HS-5 (cell line): ENCODE data around the gene DIDO1.
"Not testable (repeated sequence)": the region's sequence is repeated elsewhere in the genome, so short reads cannot be mapped to it uniquely, and the experiment has no call there.

ENCODE experiments used
- DNase-seq: peaks from one replicate; pipeline ENCODE4 v3.0.0-alpha.2; 2012; ENCODE audit warnings: low read depth

DIDO1 gene

DNA sequence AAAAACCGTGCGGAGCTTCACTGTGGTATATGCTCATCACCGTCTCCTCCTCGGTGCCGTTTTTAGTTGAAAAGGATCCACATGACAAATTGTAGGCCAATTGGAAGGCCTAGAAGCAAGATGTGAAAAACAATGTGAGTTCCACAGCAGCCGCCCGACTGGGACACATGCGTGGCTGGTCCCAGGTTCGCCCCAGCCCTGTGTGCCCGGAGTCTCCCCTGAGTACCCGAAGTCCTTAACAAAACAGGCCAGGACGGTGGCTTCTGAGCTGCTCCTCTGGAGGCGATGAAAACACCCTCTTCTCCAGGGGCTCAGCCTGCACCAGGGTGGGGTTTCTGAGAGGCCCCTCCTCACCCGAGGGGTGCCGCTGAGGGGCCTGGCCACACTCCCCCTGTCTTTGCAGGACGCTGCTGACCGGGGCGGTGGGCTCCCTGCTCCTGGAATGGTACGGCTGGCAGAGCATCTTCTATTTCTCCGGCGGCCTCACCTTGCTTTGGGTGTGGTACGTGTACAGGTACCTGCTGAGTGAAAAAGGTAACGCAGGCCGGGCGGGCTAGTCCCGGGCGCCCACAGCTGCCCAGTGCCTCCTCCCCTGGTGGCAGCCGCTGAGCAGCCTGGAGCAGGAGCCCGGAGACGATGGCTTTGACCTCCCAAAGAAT lies 36.0 kb upstream of the DIDO1 start:
- no peak for DNase-seq

DNA sequence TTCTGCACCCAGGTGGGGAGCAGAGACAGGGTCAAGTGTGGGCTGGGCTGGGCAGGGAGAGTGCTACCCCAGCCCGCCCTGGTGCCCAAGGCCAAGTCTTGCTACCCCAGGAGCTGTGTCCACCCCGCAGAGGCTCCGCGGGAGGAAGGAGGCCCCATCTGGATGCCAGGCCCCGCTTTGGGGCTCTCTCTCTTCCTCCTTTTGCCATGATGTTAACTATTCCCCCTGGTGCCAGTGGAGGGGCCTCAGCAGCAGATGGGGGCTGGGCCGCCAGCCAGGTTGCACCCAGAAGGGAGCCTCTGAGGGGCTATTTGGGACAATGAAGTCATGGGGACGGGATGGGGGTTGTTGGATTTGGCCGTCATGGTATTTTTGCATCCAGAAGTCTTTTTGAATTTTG lies 35.5 kb upstream of the DIDO1 start:
- no peak for DNase-seq

DNA sequence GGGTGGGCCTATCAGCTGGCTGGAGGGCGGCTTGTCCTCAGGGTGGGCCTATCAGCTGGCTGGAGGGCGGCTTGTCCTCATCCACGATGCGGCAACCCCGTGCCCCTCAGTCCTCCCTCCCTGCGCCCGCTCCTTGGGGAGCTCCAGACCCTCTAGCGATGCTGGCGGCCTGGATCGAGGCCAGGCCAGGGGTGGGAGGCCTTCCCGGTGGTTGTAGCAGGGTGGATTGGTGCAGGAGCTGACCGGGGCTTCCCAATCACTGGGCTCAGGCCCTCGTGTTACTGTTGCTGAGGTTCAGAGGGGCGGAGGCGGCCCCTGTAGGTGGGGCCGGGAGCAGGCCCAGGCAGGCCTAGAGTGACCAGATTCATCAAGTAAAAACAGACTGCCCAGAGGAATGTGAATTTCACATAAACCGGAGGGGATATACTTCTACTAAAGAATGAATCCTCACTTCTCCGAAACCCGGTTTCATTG lies 35.0 kb upstream of the DIDO1 start:
- no peak for DNase-seq

DNA sequence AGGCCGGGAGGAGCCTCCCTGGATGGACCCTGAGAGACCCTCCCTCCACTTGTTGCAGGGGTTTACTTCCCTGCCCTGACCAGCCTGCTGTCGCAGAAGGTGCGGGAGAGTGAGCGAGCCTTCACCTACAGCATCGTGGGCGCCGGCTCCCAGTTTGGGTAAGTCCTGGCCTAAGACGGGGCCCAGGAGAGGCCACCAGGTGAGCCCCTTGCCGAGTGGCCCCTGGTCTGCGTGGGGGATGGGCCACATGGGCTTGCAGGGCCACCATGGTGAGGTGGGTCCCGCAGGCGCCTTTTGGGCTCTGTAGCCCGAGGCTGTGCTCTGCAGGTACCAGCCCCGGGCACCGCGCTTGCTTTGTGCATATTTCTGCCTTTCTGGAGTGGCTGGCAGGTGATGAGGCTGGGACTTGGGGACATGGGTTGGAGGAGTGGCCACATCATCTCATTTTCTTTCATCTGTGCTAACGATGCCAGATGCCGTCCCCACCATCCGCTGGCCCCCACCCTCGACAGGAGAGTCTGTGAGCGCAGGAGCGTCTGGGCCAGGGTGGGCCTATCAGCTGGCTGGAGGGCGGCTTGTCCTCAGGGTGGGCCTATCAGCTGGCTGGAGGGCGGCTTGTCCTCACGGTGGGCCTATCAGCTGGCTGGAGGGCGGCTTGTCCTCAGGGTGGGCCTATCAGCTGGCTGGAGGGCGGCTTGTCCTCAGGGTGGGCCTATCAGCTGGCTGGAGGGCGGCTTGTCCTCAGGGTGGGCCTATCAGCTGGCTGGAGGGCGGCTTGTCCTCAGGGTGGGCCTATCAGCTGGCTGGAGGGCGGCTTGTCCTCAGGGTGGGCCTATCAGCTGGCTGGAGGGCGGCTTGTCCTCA lies 34.4 kb upstream of the DIDO1 start:
- DNase-seq, result not testable (repeated sequence)

DNA sequence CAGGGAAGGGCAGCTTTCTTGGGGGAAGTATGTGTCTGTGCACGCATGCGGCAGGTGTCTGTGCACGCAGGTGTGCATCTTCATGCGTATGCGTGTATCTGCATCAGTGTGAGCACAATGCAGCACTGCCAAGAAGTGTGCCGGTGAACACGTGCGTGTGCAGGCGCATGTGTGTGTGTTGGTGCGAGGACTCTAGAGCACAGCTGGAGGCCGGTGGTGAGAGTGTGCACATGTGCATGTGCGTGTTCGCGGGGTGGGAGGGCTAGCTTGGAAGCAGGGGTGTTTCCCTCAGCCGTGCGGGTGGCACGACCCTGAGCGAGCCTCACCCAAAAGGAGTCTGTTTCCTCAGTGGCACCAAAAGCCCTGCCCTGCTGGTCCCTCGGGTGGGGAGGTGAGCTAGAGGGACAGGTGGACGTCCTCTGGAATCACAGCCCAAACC lies 33.7 kb upstream of the DIDO1 start:
- DNase-seq, result no peak

DNA sequence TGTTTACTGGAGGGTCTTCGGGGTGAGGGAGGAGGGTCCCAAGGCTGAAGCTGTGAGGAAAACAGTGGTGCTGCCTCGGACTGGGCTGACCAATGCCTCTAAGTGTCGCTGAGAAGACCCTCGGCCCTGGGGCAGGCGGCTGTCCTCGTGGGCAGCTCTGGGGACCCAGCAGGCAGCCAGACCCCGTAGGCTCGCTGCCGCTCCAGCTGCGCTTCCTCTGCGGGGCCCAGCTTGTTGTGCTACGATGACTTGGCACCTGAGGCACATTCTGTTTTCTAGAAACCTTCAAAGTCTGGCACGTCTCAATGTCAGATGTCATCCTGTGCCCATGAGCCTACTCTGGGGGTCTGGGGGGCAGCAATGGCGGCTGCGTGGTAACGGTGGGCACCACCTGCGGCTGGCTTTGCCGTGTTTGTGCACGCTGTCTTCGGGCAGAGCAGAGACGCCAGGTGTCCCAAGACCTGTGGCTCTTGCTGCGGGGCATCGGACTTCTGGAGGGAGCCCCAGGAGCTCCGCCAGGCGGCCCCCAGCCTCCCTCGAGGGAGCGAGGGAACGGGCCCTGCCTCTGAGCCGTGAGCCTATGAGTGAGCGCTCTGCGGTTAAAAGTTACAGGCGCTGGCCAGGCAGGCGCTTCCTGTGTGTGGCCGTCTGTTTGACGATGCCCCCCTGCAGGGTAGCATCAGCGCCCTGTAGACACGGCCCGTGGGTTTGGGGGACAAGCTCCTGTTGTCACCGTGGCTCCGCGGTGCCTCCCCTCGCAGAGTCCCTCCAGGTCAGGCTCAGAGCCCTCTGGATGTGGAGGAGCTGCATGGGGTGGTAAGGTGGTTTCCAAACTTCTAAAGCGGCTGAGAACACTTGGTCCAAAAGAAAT lies 33.0 kb upstream of the DIDO1 start:
- DNase-seq, result no peak

DNA sequence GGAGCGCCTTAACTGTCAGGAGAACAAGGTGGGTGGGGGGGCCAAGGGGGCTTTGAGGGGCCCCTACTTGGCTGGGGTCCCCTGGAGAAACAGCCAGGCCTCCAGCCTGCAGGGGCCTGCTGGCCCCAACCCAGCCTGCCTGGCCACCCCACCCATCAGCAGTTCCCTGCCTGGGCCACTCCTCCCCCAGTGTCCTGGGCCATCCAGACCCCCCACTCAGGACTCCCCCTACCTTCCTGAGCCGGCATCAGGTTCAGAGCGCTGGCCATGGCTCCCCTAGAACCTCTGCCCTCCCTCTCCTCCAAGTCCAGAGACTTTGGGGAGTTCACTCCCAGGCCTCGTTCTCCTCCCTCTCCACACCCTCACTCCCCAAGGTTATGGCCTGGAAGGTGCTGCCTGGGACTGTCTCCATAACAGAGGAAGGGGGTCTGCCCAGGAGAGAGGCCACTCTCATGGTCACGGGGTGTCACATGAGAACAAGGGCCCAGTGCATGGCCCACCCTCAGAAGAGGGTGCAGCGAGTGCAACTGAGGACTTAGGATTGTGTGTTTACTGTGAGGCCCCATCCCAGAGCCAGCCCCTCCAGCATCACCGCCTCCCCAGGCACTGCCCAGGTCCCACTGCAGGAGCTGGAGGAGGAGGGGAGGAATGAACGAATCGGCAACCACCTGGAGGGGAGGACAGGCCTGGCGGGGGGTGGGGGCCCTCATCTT lies 32.2 kb upstream of the DIDO1 start:
- DNase-seq, result no peak

DNA sequence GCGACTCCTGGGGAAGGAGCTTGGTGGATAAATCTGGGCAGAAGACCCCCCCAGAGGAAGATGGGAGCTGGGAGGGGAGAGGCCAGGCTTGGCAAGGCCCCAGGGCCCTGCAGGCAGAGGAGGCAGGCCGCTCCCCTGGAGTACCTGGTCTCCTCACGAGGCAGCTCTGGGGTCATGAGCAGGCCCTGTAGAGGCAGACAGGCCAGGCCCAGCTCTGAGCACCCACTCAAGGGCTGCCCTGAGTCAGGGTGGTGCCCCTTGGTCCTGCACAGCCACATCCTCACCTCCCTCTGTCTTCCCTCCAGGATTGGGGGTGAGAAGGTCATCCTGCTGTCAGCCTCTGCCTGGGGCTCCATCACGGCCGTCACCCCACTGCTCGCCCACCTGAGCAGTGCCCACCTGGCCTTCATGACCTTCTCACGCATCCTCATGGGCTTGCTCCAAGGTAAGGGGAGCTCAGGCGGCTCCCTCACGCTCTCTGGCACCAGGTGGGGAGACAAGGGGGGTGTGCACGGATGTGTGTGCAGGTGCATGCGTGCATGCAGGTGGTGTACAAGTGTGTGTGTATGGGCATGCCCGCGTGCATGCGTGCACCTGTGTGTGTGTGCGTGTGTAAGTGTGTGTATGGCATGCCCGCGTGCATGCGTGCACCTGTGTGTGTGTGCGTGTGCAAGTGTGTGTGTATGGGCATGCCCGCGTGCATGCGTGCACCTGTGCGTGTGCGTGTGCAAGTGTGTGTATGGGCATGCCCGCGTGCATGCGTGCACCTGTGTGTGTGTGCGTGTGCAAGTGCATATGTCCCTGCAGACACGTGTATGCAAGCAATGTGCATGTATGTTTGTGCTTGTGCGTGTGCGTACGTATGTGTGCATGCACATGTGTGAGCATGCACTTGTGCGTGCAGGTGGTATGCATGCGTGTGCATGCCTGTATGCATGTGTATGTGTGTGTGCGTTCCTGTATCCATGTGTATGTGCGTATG lies 31.1 kb upstream of the DIDO1 start:
- no peak for DNase-seq

DNA sequence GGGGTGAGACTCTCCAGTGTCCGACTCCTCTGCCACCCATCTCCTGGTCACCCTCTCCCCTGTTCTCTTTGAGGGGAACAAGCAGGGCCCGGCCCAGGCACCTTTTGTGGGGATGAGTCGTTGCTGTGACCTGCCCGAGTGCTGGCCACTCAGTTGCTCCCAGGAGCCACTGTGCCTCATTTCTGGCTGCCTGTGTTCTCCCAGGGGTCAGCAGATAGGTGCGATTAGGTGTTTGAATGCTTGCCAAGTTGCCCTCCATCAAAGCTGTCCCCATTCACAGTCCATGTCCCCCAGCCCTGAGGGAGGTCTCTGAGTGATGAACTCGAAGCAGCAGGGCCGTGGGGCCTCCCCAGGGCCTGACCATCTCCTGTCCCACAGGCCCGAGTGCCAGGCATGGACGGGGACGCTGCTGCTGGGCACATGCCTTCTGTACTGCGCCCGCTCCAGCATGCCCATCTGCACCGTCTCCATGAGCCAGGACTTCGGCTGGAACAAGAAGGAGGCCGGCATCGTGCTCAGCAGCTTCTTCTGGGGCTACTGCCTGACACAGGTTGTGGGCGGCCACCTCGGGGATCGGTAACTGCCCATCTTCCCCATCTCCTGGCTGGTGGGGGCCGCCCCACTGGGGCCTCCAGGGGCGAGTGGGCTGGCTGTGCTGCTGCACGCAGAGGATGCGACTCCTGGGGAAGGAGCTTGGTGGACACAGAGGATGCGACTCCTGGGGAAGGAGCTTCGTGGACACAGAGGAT lies 30.3 kb upstream of the DIDO1 start:
- no peak for DNase-seq

DNA sequence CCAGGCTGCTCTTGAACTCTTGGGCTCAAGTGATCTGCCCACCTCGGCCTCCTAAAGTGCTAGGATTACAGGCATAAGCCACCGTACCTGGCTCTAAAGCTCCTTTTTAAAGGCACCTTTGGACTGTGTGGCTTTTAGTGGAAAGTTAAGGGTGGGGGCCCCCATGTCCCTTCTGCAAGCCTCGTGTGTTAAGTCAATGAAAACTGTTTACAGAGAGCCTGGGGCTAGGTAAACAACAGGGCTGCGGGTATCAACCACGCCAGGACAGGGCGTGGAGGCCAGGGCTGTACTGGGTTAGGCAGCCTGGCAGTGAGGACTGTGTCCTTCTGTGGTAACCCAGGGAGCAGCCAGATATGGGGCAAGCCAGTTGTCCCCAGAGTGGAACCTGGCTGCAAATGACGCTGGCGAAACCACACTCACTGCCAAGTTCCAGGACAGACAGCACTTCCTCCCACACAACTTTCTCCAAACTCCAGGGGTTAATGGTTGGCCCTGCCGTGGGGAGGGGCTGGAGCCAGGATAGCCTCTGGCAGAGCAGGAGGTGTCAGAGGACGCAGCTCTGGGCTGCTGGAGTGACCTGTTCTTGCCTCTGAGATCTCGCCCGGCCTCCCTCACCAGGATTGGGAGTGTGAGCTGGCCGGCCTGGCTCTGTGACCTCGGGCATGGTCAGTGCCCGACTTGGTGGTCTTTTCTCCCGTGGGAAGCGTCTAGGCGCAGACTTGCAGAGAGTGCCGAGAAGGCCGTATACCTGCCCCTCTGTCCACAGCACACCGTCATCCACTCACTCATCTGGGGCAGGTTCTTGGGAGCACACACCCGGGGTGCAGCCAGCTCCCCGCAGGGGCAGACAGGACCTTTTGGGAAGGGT lies 29.4 kb upstream of the DIDO1 start:
- no peak for DNase-seq

DNA sequence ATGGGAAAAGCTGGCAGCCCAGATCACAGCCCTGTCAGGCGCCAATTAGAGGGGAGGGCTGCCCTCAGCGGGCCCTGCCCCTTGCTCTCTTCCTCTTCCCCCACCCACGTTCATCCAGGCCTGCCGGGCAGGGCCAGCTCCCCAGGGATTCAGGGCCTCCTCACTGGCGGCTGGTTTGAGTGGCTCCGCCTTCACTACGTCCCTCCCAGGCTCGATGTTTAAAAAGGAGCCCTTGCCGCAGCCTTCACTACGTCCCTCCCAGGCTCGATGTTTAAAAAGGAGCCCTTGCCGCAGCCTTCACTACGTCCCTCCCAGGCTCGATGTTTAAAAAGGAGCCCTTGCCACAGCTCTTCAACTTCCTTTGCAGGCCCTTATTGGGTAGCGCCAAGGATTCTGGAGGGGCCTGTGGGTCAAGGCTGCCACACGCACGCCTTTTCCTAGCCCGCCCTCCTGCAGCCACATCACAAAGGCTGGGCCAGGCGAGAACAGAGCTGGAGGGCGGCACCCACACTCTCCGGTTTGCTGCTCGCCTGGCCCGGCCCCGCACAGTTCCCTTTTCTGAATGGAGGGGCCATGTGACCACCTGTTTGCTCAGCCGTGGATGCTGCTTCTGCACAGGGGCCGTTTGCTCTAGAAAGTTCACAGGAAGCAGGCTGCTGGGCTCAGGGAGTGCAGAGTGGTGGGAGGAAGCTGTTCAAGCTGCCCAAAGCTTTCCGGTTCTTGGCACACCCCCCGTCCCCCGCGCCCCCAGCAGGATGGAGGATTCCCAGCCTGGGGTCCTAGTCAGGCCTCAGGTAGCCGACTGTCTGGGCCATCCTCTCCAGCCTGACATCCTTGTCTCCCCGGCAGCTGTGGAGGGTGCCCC lies 27.8 kb upstream of the DIDO1 start:
- DNase-seq, result no peak

DNA sequence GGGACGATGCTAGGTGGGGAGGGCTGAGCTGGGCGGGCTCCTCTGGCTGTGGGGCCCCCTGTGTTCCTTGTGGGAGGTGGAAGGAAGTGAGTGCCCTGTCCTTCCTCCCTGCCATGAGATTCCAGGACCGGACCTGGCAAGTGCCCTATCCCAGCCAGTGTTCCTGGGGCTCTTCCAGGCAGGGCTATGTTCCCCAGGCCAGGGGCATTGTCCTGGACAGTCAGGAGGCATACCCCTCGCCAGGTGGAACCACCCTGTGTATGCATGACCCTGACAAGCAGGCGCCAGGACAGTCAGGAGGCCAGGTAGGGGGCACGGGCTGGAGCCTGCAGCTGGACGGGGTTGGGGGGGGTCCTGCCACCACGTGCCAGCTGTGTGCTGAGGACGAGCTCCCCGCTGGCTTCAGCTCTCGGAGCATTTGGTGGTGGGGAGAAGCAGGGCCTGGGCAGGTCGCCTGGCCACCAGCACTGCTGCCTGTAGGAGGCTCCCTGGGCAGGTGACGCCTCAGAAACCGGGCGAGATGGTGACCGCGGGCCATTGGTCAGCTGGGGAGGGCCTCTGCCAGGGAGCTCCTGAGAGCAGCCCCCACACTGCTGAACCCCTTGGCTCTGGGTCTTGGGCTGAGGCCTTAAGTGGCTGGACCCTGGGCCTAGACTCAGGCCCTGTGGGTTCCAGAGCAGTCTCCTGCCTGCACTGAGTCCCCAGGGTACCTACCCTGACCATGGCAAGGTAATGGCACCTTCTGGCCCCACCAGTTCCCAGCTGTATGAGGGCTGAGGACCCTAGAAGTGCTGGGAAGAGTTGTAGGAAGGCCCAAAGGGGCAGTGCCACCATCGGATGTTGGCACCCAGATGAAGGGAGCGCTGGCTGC lies 26.9 kb upstream of the DIDO1 start:
- DNase-seq, result no peak

DNA sequence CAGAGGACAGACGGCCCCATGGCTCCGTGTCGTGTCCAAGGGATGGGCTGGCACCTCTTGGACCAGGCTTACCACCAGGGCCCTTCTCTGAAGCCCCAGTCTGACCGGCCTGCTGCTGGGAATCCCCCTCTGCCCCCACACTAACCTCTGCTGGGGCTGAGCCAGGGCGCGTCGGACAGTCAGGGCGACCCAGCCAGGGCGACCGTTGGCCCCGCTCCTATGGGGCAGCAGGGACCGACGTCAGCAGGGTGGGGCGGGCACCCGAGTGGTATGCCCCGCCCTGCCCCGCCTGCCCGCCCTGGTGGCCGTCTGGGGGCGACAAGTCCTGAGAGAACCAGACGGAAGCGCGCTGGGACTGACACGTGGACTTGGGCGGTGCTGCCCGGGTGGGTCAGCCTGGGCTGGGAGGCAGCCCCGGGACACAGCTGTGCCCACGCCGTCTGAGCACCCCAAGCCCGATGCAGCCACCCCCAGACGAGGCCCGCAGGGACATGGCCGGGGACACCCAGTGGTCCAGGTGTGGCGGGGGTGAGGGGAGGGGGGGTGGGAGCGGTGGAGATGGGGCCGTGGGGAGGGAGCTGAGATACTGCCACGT lies 26.2 kb upstream of the DIDO1 start, which contains the start of gene SLC17A9:
Gene SLC17A9 (plus strand): TSS at position 337 of the 595 bp plus-strand sequence. CDS start 122 bp downstream, at position 459.
- no peak for DNase-seq

DNA sequence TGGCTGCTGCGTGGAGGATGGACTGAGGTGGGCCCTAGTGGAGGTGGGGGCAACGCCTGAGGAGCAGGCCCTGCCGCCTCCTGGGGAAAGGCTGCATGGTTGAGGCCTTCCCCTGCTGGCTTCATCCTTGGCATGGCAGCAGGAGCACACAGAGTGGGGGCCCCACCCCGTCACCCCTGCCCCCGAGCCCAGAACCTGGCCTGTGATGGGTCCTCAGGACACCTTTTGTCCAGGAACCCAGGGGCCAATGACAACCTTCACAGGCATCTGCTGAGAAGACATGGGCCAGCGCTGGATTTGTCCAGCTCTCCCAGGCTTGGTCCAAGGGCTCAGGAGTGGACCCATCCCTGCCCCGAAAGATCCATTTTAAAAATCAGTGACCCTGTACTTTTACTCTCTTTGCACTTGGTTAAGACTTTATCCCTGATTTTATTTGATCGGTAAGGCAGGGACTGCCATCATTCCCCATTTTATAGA lies 25.6 kb upstream of the DIDO1 start:
- no peak for DNase-seq

DNA sequence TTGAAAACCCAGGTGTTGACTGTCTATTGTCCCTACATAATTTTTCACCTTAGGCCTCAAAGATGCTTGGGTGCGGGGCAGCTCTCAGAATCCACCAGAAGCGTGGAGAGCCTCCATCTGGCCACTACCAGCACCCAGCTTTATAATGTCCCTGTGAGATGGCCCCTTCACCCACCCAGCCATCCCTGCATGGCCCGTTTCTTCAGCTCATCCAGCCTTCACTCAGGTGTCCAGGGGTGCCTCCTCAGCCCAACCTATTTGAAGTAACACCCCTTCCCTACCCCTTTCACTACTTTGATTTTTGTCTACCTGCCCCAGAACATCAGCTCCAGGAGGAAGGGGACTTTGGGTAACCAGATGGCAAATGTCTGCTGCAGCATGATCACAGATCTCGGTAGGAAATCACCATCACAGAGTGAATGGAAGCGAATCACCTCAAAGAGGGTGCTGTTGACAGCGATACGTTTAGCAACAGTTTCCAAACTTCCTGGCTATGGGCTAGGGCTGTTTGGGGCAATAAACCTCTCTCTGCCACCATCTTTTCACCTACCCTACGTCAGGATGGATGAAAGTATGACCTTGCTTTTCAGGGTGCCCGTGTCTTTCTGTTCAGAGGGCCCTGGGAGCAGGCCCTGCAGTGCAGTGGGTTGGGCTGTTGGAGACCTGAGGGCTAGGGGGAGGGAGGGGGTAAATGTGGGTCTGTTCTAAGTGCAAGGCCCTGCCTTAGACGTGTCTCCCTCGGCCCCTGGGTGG lies 25.0 kb upstream of the DIDO1 start:
- no peak for DNase-seq
